ENCODE data around the gene SLC22A1. TPM values are rescaled to one million over a fixed set of nuclear protein-coding genes. Genes with fewer than 3 reads are reported as not detected.

SLC22A1 gene
- total and polyA plus RNA-seq, 2 of the 8 experiments (the other 6 are each of a cell fraction or from before 2014, with no cell fraction given), result 0.12 to 0.45 TPM

DNA sequence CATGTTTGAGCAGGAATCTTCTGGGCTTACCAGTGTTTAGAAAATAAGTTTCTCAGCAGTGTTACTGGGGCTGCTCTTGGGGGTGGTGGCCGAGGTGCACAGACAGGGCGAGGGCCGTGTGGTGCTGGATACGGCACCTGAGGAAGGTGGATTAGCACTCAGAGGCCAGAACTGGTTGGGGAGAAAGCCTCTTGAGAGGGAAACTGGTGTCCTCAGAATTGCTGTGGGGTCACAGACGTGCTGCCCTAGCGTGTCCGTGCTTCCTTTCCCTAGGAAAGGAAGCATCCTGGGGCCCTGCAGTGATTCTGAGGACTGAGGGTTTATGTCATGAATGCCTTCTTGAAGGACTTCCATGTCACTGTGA is 32.1 kb upstream of the SLC22A1 start:
- POLR2A ChIA-PET (ENCODE audit: partially characterized antibody), result no interaction called here
- Histone ChIP-seq H3K56ac (replicated peaks; ENCODE audit: insufficient read length, low read depth, low read length) (no peak overlapping the region), H3K18ac (ENCODE audit: extremely low read depth, low read length) (no peak overlapping the region), H4K5ac (ENCODE audit: insufficient read length, low read depth, low read length) (no peak overlapping the region), H3K36me3 (ENCODE audit: control insufficient read depth in 2 of 4, insufficient read depth in 4 of 4, low read length in 3 of 4) (peaks cover 31 to 74% (median 63%) of the 10 kb centered on the region in 4 experiments), H3K79me2 (ENCODE audit: control insufficient read depth in 1 of 2, insufficient read depth in 2 of 2, low read length in 2 of 2) (no peaks in the 10 kb centered on the region), H3K9me3 (ENCODE audit: insufficient read depth in 2 of 2, low read depth in 1 of 2, low read length in 1 of 2) (no peaks in the 10 kb centered on the region), H2BK20ac (ENCODE audit: low read length) (no peak overlapping the region), H2AFZ (ENCODE audit: low read length) (no peak overlapping the region), H2BK12ac (ENCODE audit: low read depth, low read length) (no peak overlapping the region), H4K20me1 (replicated peaks in 1 of 2; ENCODE audit: control insufficient read depth in 1 of 2, insufficient read depth in 2 of 2, low read length in 2 of 2) (peaks cover 0 to 9% of the 10 kb centered on the region in 2 experiments), H3K4ac (replicated peaks; ENCODE audit: insufficient read length, low read depth, low read length) (no peak overlapping the region), H3K14ac (ENCODE audit: insufficient read length) (no peak overlapping the region), H3K4me3 (ENCODE audit: extremely low read depth in 1 of 4, insufficient read depth in 2 of 4, low read depth in 3 of 4, low read length in 4 of 4) (no peak overlapping the region), H4K91ac (replicated peaks; ENCODE audit: insufficient read length, low read length) (no peak overlapping the region), H2BK15ac (ENCODE audit: low read length) (no peak overlapping the region), H2AK5ac (ENCODE audit: low read depth, low read length) (no peak overlapping the region), H3K23me2 (ENCODE audit: low read depth, low read length) (no peaks in the 10 kb centered on the region), H2BK5ac (ENCODE audit: low read depth, low read length) (no peak overlapping the region), H3K4me1 (replicated peaks in 1 of 4; ENCODE audit: control insufficient read depth in 3 of 4, insufficient read depth in 4 of 4, low read length in 3 of 4) (no peaks in the 10 kb centered on the region), H4K8ac (ENCODE audit: extremely low read depth, insufficient read depth, low read length) (no peak overlapping the region), H2BK120ac (replicated peaks; ENCODE audit: low read depth, low read length) (no peak overlapping the region), H3K27ac (ENCODE audit: low read depth, low read length) (no peak overlapping the region), H3K79me1 (ENCODE audit: low read depth, low read length) (no peaks in the 10 kb centered on the region; the same call in 1 of the 2 replicates), H3K27me3 (replicated peaks in 1 of 4; ENCODE audit: control insufficient read depth in 3 of 4, extremely low read depth in 1 of 4, insufficient read depth in 3 of 4, low read length in 3 of 4) (no peaks in the 10 kb centered on the region), H3K9ac (replicated peaks in 1 of 4; ENCODE audit: extremely low read depth in 1 of 4, low read depth in 3 of 4, low read length in 3 of 4) (no peak overlapping the region), H3K4me2 (ENCODE audit: insufficient read depth in 1 of 2, low read depth in 2 of 2, low read length in 2 of 2) (no peak overlapping the region), H3K23ac (ENCODE audit: insufficient read length) (no peak overlapping the region)
- TF ChIP-seq KDM4A (IDR thresholded peaks at IDR 0.05; ENCODE audit: low read depth, low read length, severe bottlenecking) (no peak), TAF1 (IDR thresholded peaks at IDR 0.05; ENCODE audit: low read depth, low read length) (no peak), RNF2 (IDR thresholded peaks at IDR 0.05; ENCODE audit: borderline replicate concordance, low read depth, low read length, missing control alignments, poor library complexity, severe bottlenecking) (no peak), GTF2F1 (IDR thresholded peaks at IDR 0.05; ENCODE audit: borderline replicate concordance, low read depth, low read length) (no peak), BRCA1 (IDR thresholded peaks at IDR 0.05; ENCODE audit: low read depth, low read length) (no peak), CTBP2 (IDR thresholded peaks at IDR 0.05; ENCODE audit: borderline replicate concordance, insufficient read depth, insufficient read length, low read length) (no peak), SRF (IDR thresholded peaks at IDR 0.05; ENCODE audit: low read depth, low read length) (no peak), POU5F1 (IDR thresholded peaks at IDR 0.05; ENCODE audit: low read depth, low read length) (no peak), BCL11A (IDR thresholded peaks at IDR 0.05; ENCODE audit: low read depth in 2 of 2, low read length in 2 of 2) (no peak), POLR2A (IDR thresholded peaks at IDR 0.05; ENCODE audit: control extremely low read depth in 1 of 2, low read depth in 2 of 2, low read length in 2 of 2) (no peak), JUN (IDR thresholded peaks at IDR 0.05; ENCODE audit: low read depth, low read length) (no peak)
- TF ChIP-seq, protein P1, sequence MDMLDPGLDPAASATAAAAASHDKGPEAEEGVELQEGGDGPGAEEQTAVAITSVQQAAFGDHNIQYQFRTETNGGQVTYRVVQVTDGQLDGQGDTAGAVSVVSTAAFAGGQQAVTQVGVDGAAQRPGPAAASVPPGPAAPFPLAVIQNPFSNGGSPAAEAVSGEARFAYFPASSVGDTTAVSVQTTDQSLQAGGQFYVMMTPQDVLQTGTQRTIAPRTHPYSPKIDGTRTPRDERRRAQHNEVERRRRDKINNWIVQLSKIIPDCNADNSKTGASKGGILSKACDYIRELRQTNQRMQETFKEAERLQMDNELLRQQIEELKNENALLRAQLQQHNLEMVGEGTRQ (IDR thresholded peaks at IDR 0.05; ENCODE audit: low read length), result no peak
- WGBS, 2 experiments (ENCODE audit: extremely low coverage in 1 of 2, insufficient coverage in 1 of 2, insufficient read length in 1 of 2, insufficient replicate concordance in 2 of 2, low coverage in 1 of 2, low lambda C conversion rate in 2 of 2, missing lambda C conversion rate in 1 of 2), result 90% methylated on average over 7 of the region's 7 CpGs; no CpG with 5 or more reads in 1 of the 2 experiments
- CTCF ChIA-PET (ENCODE audit: partially characterized antibody), result interaction anchor here (0.8 to 4.4 kb wide), 19 partner anchors 8 to 444 kb away, joined by 3 to 46 read pairs (median 7); no protein-coding TSS in a partner anchor
- DNase-seq (ENCODE audit: low read depth in 1 of 2, low spot score in 2 of 2) (no peak), FAIRE-seq (no peak)
